Cardiac septum (tissue), 1 donor: ENCODE measurements around the gene TEX22. TPM values are rescaled to one million over a fixed set of nuclear protein-coding genes. Genes with fewer than 3 reads are reported as not detected.

Experiments used
- DNase-seq: peaks from one replicate; pipeline ENCODE4 v3.0.0-alpha.2; 2020; ENCODE audit warnings: low spot score
- intact Hi-C: fragments of 100-400 bp; cut with DNase I; formaldehyde crosslinking; loops from one replicate; pipeline ENCODE4 v1.14.0; 2022
- total RNA-seq: library from RNA; stranded (reverse); fragmentation: NEBNext Ultra II Directional; extraction: Animal tissue kit (Norgen Biotek cat#: 25700); gene quantifications from one replicate; pipeline ENCODE4 v1.2.1, GENCODE V29; 2021
- donor health status: DM: no; HTN: no; CAD: no.

The TEX22 gene
- total RNA-seq, 1 donor from 2014 or later, result 0.46 TPM

DNA sequence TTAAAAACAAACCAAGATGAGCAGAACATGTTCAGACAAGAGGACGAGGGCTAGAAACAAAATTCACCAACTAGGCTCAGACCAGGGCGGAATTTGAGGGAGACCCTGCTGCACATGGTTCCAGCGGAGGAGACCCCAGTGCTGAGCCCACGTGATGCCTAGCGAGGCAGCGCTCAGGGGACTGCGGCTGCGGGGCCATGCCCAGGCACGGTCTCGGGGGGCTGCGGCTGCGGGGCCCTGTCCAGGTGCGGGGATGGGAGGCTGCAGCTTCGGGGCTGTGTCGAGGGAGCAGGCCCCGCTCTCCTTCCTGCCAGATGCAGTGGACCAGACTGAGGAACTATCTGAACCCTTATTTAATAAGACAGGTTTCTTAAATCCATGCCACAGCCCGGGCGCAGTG lies 63.6 kb downstream of the TEX22 start:
- intact Hi-C loops, result no loop called here

More for the DNA sequence above, 63.6 kb downstream of the TEX22 start:
- DNase-seq, result no peak

Other genes with a start within 250 kb of the TEX22 start
- gene JAG2, start 229.8 kb upstream of the TEX22 start, total RNA-seq, result 36.7 TPM
- gene NUDT14, start 217.2 kb upstream of the TEX22 start, total RNA-seq, result 27.1 TPM
- 34.9 TPM for gene BTBD6, start 150.0 kb upstream of the TEX22 start, total RNA-seq
- gene BRF1, start 97.5 kb upstream of the TEX22 start, total RNA-seq, result 17.7 TPM
- 55.1 TPM for gene PACS2, start 83.8 kb upstream of the TEX22 start, total RNA-seq
- gene MTA1, start 21.3 kb downstream of the TEX22 start, total RNA-seq, result 140 TPM
- 918 TPM for gene CRIP2, start 76.3 kb downstream of the TEX22 start, total RNA-seq
- gene CRIP1, start 88.3 kb downstream of the TEX22 start, total RNA-seq, result 68.2 TPM
- gene TEDC1, start 92.7 kb downstream of the TEX22 start, total RNA-seq, result 3.8 TPM
- gene TMEM121, start 128.0 kb downstream of the TEX22 start, total RNA-seq, result 1.3 TPM